Progenitor cell of endocrine pancreas (in vitro differentiated cells): ENCODE results near the gene MICB. TPM values are rescaled to one million over a fixed set of nuclear protein-coding genes. Genes with fewer than 3 reads are reported as not detected.
"Not testable (repeated sequence)": the region's sequence is repeated elsewhere in the genome, so short reads cannot be mapped to it uniquely, and the experiment has no call there.

ENCODE experiments used
- DNase-seq: peaks from one replicate; pipeline ENCODE4 v3.0.0; 2021; ENCODE audit warnings: low spot score; ENCODE audit not compliant: unreplicated experiment
- H3K27ac Mint-ChIP-seq: 2 replicates; pipeline ENCODE4 v1.8.0; 2021; ENCODE audit warnings: mild to moderate bottlenecking, moderate library complexity, mixed read lengths
- H3K27me3 Mint-ChIP-seq: 2 replicates; pipeline ENCODE4 v1.8.0; 2021; ENCODE audit warnings: mixed read lengths
- H3K36me3 Mint-ChIP-seq: 2 replicates; pipeline ENCODE4 v1.8.0; 2022; ENCODE audit warnings: mixed read lengths; ENCODE audit not compliant: insufficient read depth
- H3K4me1 Mint-ChIP-seq: 2 replicates; pipeline ENCODE4 v1.8.0; 2021; ENCODE audit warnings: low read depth, mixed read lengths
- H3K4me3 Mint-ChIP-seq: 2 replicates; pipeline ENCODE4 v1.8.0; 2021; ENCODE audit warnings: low read depth, mild to moderate bottlenecking, moderate library complexity, mixed read lengths
- H3K9me3 Mint-ChIP-seq: 2 replicates; pipeline ENCODE4 v1.8.0; 2021; ENCODE audit warnings: low read depth, mixed read lengths
- CTCF ChIP-seq: fragments of 200-600 bp; sonication (generic); IDR thresholded peaks from one replicate; pipeline ENCODE4 v1.5.0; 2021; ENCODE audit warnings: antibody characterized with exemption, mild to moderate bottlenecking; ENCODE audit not compliant: unreplicated experiment
- long read RNA-seq: library from polyadenylated mRNA; unstranded; transcript quantifications from one replicate; pipeline ENCODE4 v2.0.0, GENCODE V29; 2020
- total RNA-seq: library from RNA; stranded (reverse); gene quantifications from 2 replicates; pipeline ENCODE4 v1.2.1, GENCODE V29; 2021

MICB gene
- total RNA-seq, result 0.43 and 0.95 TPM in 2 replicates
- long read RNA-seq, partial matches to known transcripts, result 0 of 3 reads
- long read RNA-seq, other reads (novel, unspliced or antisense), result 0 of 3 reads

- peaks cover 10% of the 10 kb centered on the region for H3K4me1 Mint-ChIP-seq
- H3K9me3 Mint-ChIP-seq, result peaks cover 7% of the 10 kb centered on the region
- H3K36me3 Mint-ChIP-seq, result peaks cover 1% of the 10 kb centered on the region
- peak within 1 kb of the TSS; percentile 78 for H3K4me3 Mint-ChIP-seq
- peak; percentile 51 for DNase-seq
- no peak within 1 kb of the TSS for H3K27ac Mint-ChIP-seq
- peaks cover 85% of the 10 kb centered on the region for H3K27me3 Mint-ChIP-seq
- no peak for TF ChIP-seq CTCF
Observed at GRCh38 chr6:31497531-31498476, at the start of gene MICB. TSS of gene MICB (plus strand) at chr6:31498145. CDS start at chr6:31498194, 49 bp downstream.

GRCh38 chr6:31450751-31451150 lies 47.2 kb upstream of the MICB start:
- Mint-ChIP-seq H3K9me3 (peaks cover 3% of the 10 kb centered on the region), H3K4me1 (no peaks in the 10 kb centered on the region), H3K27ac (no peak overlapping the region), H3K4me3 (no peak overlapping the region), H3K36me3 (no peaks in the 10 kb centered on the region), H3K27me3 (peaks cover 35% of the 10 kb centered on the region)
- TF ChIP-seq CTCF, result no peak
- no peak for DNase-seq

- no peak for DNase-seq
- Mint-ChIP-seq H3K9me3 (peaks cover 3% of the 10 kb centered on the region), H3K4me3 (no peak overlapping the region), H3K27me3 (peaks cover 35% of the 10 kb centered on the region), H3K4me1 (no peaks in the 10 kb centered on the region), H3K36me3 (no peaks in the 10 kb centered on the region), H3K27ac (no peak overlapping the region)
- no peak for TF ChIP-seq CTCF
Observed at GRCh38 chr6:31452859-31453258, 45.1 kb upstream of the MICB start.

GRCh38 chr6:31453259-31453658 lies 44.7 kb upstream of the MICB start:
- TF ChIP-seq CTCF, result no peak
- Mint-ChIP-seq H3K36me3 (no peaks in the 10 kb centered on the region), H3K4me3 (no peak overlapping the region), H3K27me3 (peaks cover 35% of the 10 kb centered on the region), H3K27ac (no peak overlapping the region), H3K4me1 (no peaks in the 10 kb centered on the region), H3K9me3 (peaks cover 3% of the 10 kb centered on the region)
- DNase-seq, result no peak

GRCh38 chr6:31459864-31460263 lies 38.1 kb upstream of the MICB start:
- not testable (repeated sequence) for H3K36me3 Mint-ChIP-seq, H3K4me1 Mint-ChIP-seq, H3K4me3 Mint-ChIP-seq, H3K27me3 Mint-ChIP-seq, DNase-seq, H3K9me3 Mint-ChIP-seq, H3K27ac Mint-ChIP-seq
